Tibial nerve (tissue), 3 donors: Measurements from ENCODE around the gene CFAP99.

Source experiments
- CTCF ChIP-seq, 5 experiments: fragments of 200-600 bp in 3 of 5; fragments of 450-650 bp in 2 of 5; sonication (generic) in 3 of 5; IDR thresholded peaks; one replicate each; pipeline ENCODE4 v1.5.1; 2016 to 2019; ENCODE audit warnings: antibody characterized with exemption in 5 of 5, mild to moderate bottlenecking in 3 of 5, moderate library complexity in 2 of 5
- POLR2A ChIP-seq, 2 donors: fragments of 450-650 bp; IDR thresholded peaks; one replicate each; pipeline ENCODE4 v1.6.1; 2017; ENCODE audit warnings: antibody characterized with exemption in 2 of 2, mild to moderate bottlenecking in 2 of 2, moderate library complexity in 2 of 2

- TF ChIP-seq POLR2A (IDR thresholded peaks at IDR 0.05) (no peak), CTCF (IDR thresholded peaks at IDR 0.05) (no peak)
These were observed 33.2 kb upstream of the CFAP99 start for GRCh38 chr4:2385516-2385915.
